HG02759 (cell line): ENCODE results near the gene LANCL2.

Experiments
- ATAC-seq: cut with Tn5 transposase; IDR thresholded peaks from one replicate; pipeline ENCODE4 v1.9.1; 2021; ENCODE audit warnings: mild to moderate bottlenecking, moderate library complexity; ENCODE audit not compliant: unreplicated experiment

LANCL2 gene

GRCh38 chr7:55436457-55436856 lies 71.3 kb downstream of the LANCL2 start:
- no peak for ATAC-seq

- ATAC-seq, result no peak
These were observed 72.2 kb downstream of the LANCL2 start for GRCh38 chr7:55437375-55437774.

- ATAC-seq, result no peak
These were observed 73.1 kb downstream of the LANCL2 start for GRCh38 chr7:55438085-55438756.

- ATAC-seq, result no peak
These were observed 73.8 kb downstream of the LANCL2 start for GRCh38 chr7:55438757-55439525.

- no peak for ATAC-seq
These were observed 74.5 kb downstream of the LANCL2 start for GRCh38 chr7:55439627-55440026.

- ATAC-seq, result no peak
These were observed 75.0 kb downstream of the LANCL2 start for GRCh38 chr7:55440040-55440690.

GRCh38 chr7:55441002-55441401 lies 75.9 kb downstream of the LANCL2 start:
- ATAC-seq, result no peak

GRCh38 chr7:55441774-55442522 lies 76.8 kb downstream of the LANCL2 start:
- no peak for ATAC-seq

GRCh38 chr7:55444786-55445185 lies 79.6 kb downstream of the LANCL2 start:
- no peak for ATAC-seq

GRCh38 chr7:55448526-55448925 lies 83.4 kb downstream of the LANCL2 start:
- no peak for ATAC-seq

- ATAC-seq, result no peak
These were observed 84.3 kb downstream of the LANCL2 start for GRCh38 chr7:55449205-55449991.

- no peak for ATAC-seq
These were observed 84.9 kb downstream of the LANCL2 start for GRCh38 chr7:55449992-55450535.

- no peak for ATAC-seq
These were observed 87.8 kb downstream of the LANCL2 start for GRCh38 chr7:55452971-55453370.

- ATAC-seq, result no peak
These were observed 92.7 kb downstream of the LANCL2 start for GRCh38 chr7:55457801-55458200.

GRCh38 chr7:55458351-55458750 lies 93.2 kb downstream of the LANCL2 start:
- ATAC-seq, result no peak

GRCh38 chr7:55463686-55464262 lies 98.6 kb downstream of the LANCL2 start:
- no peak for ATAC-seq

GRCh38 chr7:55464422-55464821 lies 99.3 kb downstream of the LANCL2 start:
- no peak for ATAC-seq

GRCh38 chr7:55465691-55466090 lies 100.6 kb downstream of the LANCL2 start:
- no peak for ATAC-seq

GRCh38 chr7:55467047-55467593 lies 102.0 kb downstream of the LANCL2 start:
- ATAC-seq, result no peak

- ATAC-seq, result no peak
These were observed 103.4 kb downstream of the LANCL2 start for GRCh38 chr7:55468495-55468894.
